HEK293 (cell line): ENCODE results near the gene UBA52.

ENCODE experiments used
- GLI4 ChIP-seq: fragments of 450-650 bp; formaldehyde crosslinking; IDR thresholded peaks from 2 replicates; pipeline ENCODE4 v1.5.1; 2016; ENCODE audit warnings: missing biosample characterization, missing genetic modification characterization
- GLIS1 ChIP-seq: fragments of 450-650 bp; formaldehyde crosslinking; IDR thresholded peaks from 2 replicates; pipeline ENCODE4 v1.5.1; 2016; ENCODE audit warnings: missing biosample characterization, missing genetic modification characterization
- KLF10 ChIP-seq: fragments of 450-650 bp; IDR thresholded peaks from 2 replicates; pipeline ENCODE4 v1.5.1; 2018; ENCODE audit warnings: missing biosample characterization, mild to moderate bottlenecking, missing genetic modification characterization
- MYNN ChIP-seq: fragments of 450-650 bp; formaldehyde crosslinking; IDR thresholded peaks from 2 replicates; pipeline ENCODE4 v1.5.1; 2016; ENCODE audit warnings: missing biosample characterization, missing genetic modification characterization, borderline replicate concordance
- SP2 ChIP-seq: fragments of 450-650 bp; formaldehyde crosslinking; IDR thresholded peaks from 2 replicates; pipeline ENCODE4 v1.5.1; 2016; ENCODE audit warnings: missing biosample characterization, missing genetic modification characterization
- ZBTB10 ChIP-seq: fragments of 450-650 bp; formaldehyde crosslinking; IDR thresholded peaks from 2 replicates; pipeline ENCODE4 v1.5.1; 2016; ENCODE audit warnings: missing biosample characterization, missing genetic modification characterization
- ZBTB20 ChIP-seq: fragments of 450-650 bp; formaldehyde crosslinking; IDR thresholded peaks from 2 replicates; pipeline ENCODE4 v1.5.1; 2016; ENCODE audit warnings: missing biosample characterization, missing genetic modification characterization
- ZBTB26 ChIP-seq: fragments of 450-650 bp; formaldehyde crosslinking; optimal IDR thresholded peaks from 2 replicates; pipeline ENCODE3; 2016; ENCODE audit warnings: missing biosample characterization, mild to moderate bottlenecking, missing genetic modification characterization
- ZBTB8A ChIP-seq: fragments of 450-650 bp; formaldehyde crosslinking; IDR thresholded peaks from 2 replicates; pipeline ENCODE4 v1.5.1; 2016; ENCODE audit warnings: missing biosample characterization, missing genetic modification characterization
- ZFHX2 ChIP-seq: fragments of 450-650 bp; formaldehyde crosslinking; conservative IDR thresholded peaks from 2 replicates; pipeline ENCODE4 v1.5.1; 2016; ENCODE audit warnings: missing biosample characterization, missing genetic modification characterization
- ZIC2 ChIP-seq: fragments of 450-650 bp; formaldehyde crosslinking; IDR thresholded peaks from 2 replicates; pipeline ENCODE4 v1.5.1; 2016; ENCODE audit warnings: missing biosample characterization, missing genetic modification characterization
- ZNF133 ChIP-seq: fragments of 450-650 bp; formaldehyde crosslinking; IDR thresholded peaks from 2 replicates; pipeline ENCODE4 v1.5.1; 2016; ENCODE audit warnings: missing biosample characterization, missing genetic modification characterization
- ZNF2 ChIP-seq: fragments of 450-650 bp; formaldehyde crosslinking; IDR thresholded peaks from 2 replicates; pipeline ENCODE4 v1.5.1; 2016; ENCODE audit warnings: missing biosample characterization, missing genetic modification characterization
- ZNF449 ChIP-seq: fragments of 450-650 bp; formaldehyde crosslinking; IDR thresholded peaks from 2 replicates; pipeline ENCODE4 v1.5.1; 2017; ENCODE audit warnings: missing biosample characterization, mild to moderate bottlenecking, missing genetic modification characterization, moderate library complexity
- ZNF514 ChIP-seq: fragments of 450-650 bp; formaldehyde crosslinking; IDR thresholded peaks from 2 replicates; pipeline ENCODE4 v1.5.1; 2016; ENCODE audit warnings: missing biosample characterization, missing genetic modification characterization
- ZNF548 ChIP-seq: fragments of 450-650 bp; formaldehyde crosslinking; IDR thresholded peaks from 2 replicates; pipeline ENCODE4 v1.5.1; 2016; ENCODE audit warnings: missing biosample characterization, missing genetic modification characterization
- ZNF561 ChIP-seq: fragments of 450-650 bp; IDR thresholded peaks from 2 replicates; pipeline ENCODE4 v1.5.1; 2018; ENCODE audit warnings: missing biosample characterization, missing genetic modification characterization, borderline replicate concordance
- ZNF654 ChIP-seq: fragments of 450-650 bp; formaldehyde crosslinking; IDR thresholded peaks from 2 replicates; pipeline ENCODE4 v1.5.1; 2016; ENCODE audit warnings: low read depth, missing biosample characterization, missing genetic modification characterization
- ZNF677 ChIP-seq: fragments of 450-650 bp; IDR thresholded peaks from 2 replicates; pipeline ENCODE4 v1.5.0; 2018; ENCODE audit warnings: missing biosample characterization, mild to moderate bottlenecking, missing genetic modification characterization, moderate library complexity
- ZNF707 ChIP-seq: fragments of 450-650 bp; formaldehyde crosslinking; IDR thresholded peaks from 2 replicates; pipeline ENCODE4 v1.5.1; 2016; ENCODE audit warnings: missing biosample characterization, missing genetic modification characterization
- ZNF777 ChIP-seq: fragments of 450-650 bp; formaldehyde crosslinking; IDR thresholded peaks from 2 replicates; pipeline ENCODE4 v1.5.1; 2017; ENCODE audit warnings: missing biosample characterization, missing genetic modification characterization, borderline replicate concordance
- ZSCAN30 ChIP-seq: fragments of 450-650 bp; IDR thresholded peaks from 2 replicates; pipeline ENCODE4 v1.5.1; 2018; ENCODE audit warnings: missing biosample characterization, mild to moderate bottlenecking, missing genetic modification characterization, moderate library complexity
- TF ChIP-seq, protein P1 (sequence below): fragments of 450-650 bp; formaldehyde crosslinking; IDR thresholded peaks from 2 replicates; pipeline ENCODE4 v1.5.1; 2016; ENCODE audit warnings: missing biosample characterization, missing genetic modification characterization
- TF ChIP-seq, protein P2 (sequence below): fragments of 450-650 bp; formaldehyde crosslinking; IDR thresholded peaks from 2 replicates; pipeline ENCODE4 v1.5.1; 2017; ENCODE audit warnings: missing biosample characterization, missing genetic modification characterization
- TF ChIP-seq, protein P3 (sequence below): sonication (generic); formaldehyde crosslinking; IDR thresholded peaks from 2 replicates; pipeline ENCODE4 v1.8.1; 2022; ENCODE audit warnings: mild to moderate bottlenecking, moderate library complexity, missing genetic modification reagents
- TF ChIP-seq, protein P4 (sequence below): fragments of 450-650 bp; formaldehyde crosslinking; IDR thresholded peaks from 2 replicates; pipeline ENCODE4 v1.5.1; 2016; ENCODE audit warnings: missing biosample characterization, missing genetic modification characterization

Gene UBA52

DNA sequence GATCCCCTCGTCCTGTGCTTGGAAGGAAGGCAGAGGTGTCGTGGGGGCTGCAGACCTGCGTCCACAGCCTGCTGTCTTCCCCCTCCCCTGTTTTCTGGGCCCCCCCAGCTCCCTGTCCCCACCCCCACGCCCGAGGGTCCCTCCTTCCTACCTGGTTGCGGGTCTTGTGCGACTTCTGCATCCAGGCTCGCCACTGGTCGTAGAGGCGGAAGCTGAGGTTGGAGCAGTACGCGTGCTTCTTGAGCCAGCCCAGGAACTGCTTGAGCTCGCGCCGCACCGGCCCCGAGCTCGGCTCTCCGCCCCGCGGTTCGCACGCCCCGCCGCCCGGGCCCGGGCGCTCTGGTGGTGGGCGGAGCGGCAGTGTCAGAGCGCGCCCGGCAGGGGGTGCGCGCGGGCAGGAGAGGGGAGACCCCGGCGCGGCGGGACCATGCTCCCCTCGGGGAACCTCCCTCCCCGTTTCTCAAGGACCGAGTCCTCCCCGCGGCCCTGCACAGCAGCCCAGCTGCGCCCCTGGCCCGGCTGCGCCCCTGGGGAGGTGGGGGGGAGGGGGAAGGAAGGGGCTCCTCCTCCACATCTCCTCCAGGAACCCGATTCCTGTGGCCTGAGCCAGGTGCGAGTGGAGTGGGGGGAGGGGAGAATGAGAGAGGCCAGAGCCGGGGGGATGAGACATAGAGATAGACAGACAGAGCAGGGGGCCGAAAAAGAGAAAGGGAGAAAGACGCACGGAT lies 22.6 kb downstream of the UBA52 start (continued):
- TF ChIP-seq SP2 (tag by site-specific recombination) (peak; percentile 78), ZNF654 (tag by site-specific recombination) (peak; percentile 25; the same call in 1 of the 2 replicates), ZBTB26 (peak; percentile 61), MYNN (no peak), ZNF449 (tag by site-specific recombination) (0 out of 2 replicates have a peak, but pooled peaks have one; percentile 22), ZNF514 (tag by site-specific recombination) (no peak), ZNF777 (no peak), ZBTB8A (tag by site-specific recombination) (peak; percentile 98), ZSCAN30 (tag by site-specific recombination) (peak; percentile 70; the same call in 1 of the 2 replicates), KLF10 (tag by site-specific recombination) (0 out of 2 replicates have a peak, but pooled peaks have one; percentile 66), ZNF133 (tag by site-specific recombination) (no peak), ZNF548 (tag by site-specific recombination) (no peak), ZIC2 (tag by site-specific recombination) (peak; percentile 93), ZNF677 (0 out of 2 replicates have a peak, but pooled peaks have one; percentile 28), ZNF707 (tag by site-specific recombination) (no peak), ZBTB20 (tag by site-specific recombination) (peak; percentile 74), GLIS1 (tag by site-specific recombination) (peak; percentile 55), ZNF561 (peak; percentile 71; the same call in 1 of the 2 replicates), ZFHX2 (peak; percentile 53), ZBTB10 (tag by site-specific recombination) (peak; percentile 80), ZNF2 (tag by site-specific recombination) (0 out of 2 replicates have a peak, but pooled peaks have one; percentile 27), GLI4 (tag by site-specific recombination) (no peak)
- TF ChIP-seq, protein P1, sequence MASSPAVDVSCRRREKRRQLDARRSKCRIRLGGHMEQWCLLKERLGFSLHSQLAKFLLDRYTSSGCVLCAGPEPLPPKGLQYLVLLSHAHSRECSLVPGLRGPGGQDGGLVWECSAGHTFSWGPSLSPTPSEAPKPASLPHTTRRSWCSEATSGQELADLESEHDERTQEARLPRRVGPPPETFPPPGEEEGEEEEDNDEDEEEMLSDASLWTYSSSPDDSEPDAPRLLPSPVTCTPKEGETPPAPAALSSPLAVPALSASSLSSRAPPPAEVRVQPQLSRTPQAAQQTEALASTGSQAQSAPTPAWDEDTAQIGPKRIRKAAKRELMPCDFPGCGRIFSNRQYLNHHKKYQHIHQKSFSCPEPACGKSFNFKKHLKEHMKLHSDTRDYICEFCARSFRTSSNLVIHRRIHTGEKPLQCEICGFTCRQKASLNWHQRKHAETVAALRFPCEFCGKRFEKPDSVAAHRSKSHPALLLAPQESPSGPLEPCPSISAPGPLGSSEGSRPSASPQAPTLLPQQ (tag by site-specific recombination), result 0 out of 2 replicates have a peak, but pooled peaks have one; percentile 53
- TF ChIP-seq, protein P2, sequence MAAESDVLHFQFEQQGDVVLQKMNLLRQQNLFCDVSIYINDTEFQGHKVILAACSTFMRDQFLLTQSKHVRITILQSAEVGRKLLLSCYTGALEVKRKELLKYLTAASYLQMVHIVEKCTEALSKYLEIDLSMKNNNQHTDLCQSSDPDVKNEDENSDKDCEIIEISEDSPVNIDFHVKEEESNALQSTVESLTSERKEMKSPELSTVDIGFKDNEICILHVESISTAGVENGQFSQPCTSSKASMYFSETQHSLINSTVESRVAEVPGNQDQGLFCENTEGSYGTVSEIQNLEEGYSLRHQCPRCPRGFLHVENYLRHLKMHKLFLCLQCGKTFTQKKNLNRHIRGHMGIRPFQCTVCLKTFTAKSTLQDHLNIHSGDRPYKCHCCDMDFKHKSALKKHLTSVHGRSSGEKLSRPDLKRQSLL (tag by site-specific recombination), result peak; percentile 67
- TF ChIP-seq, protein P3, sequence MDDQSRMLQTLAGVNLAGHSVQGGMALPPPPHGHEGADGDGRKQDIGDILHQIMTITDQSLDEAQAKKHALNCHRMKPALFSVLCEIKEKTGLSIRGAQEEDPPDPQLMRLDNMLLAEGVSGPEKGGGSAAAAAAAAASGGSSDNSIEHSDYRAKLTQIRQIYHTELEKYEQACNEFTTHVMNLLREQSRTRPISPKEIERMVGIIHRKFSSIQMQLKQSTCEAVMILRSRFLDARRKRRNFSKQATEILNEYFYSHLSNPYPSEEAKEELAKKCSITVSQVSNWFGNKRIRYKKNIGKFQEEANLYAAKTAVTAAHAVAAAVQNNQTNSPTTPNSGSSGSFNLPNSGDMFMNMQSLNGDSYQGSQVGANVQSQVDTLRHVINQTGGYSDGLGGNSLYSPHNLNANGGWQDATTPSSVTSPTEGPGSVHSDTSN (CRISPR knock-in tag), result peak; percentile 66; the same call in 1 of the 2 replicates
- TF ChIP-seq, protein P4, sequence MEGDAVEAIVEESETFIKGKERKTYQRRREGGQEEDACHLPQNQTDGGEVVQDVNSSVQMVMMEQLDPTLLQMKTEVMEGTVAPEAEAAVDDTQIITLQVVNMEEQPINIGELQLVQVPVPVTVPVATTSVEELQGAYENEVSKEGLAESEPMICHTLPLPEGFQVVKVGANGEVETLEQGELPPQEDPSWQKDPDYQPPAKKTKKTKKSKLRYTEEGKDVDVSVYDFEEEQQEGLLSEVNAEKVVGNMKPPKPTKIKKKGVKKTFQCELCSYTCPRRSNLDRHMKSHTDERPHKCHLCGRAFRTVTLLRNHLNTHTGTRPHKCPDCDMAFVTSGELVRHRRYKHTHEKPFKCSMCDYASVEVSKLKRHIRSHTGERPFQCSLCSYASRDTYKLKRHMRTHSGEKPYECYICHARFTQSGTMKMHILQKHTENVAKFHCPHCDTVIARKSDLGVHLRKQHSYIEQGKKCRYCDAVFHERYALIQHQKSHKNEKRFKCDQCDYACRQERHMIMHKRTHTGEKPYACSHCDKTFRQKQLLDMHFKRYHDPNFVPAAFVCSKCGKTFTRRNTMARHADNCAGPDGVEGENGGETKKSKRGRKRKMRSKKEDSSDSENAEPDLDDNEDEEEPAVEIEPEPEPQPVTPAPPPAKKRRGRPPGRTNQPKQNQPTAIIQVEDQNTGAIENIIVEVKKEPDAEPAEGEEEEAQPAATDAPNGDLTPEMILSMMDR (tag by site-specific recombination), result peak; percentile 63
